ENCODE measurements around the gene HECA. TPM values are rescaled to one million over a fixed set of nuclear protein-coding genes. Genes with fewer than 3 reads are reported as not detected.
"Not testable (repeated sequence)": the region's sequence is repeated elsewhere in the genome, so short reads cannot be mapped to it uniquely, and the experiment has no call there.

The HECA gene
- 2.9 and 3.0 TPM in 2 replicates for total RNA-seq (2014; rRNA removed; shearing (Covaris generic))

- peak; percentile 80 for DNase-seq (ENCODE audit: low spot score)
Observed at GRCh38 chr6:139134817-139135577, at the start of gene HECA. TSS of gene HECA (plus strand) at chr6:139135080. CDS start at chr6:139135397, 317 bp downstream.

GRCh38 chr6:139091826-139092225, 43.1 kb upstream of the HECA start:
- no peak for DNase-seq (ENCODE audit: low spot score)

GRCh38 chr6:139099984-139100383, 34.9 kb upstream of the HECA start:
- DNase-seq (ENCODE audit: low spot score), result no peak

GRCh38 chr6:139107051-139107450, 27.8 kb upstream of the HECA start:
- no peak for DNase-seq (ENCODE audit: low spot score)

GRCh38 chr6:139108378-139108777, 26.5 kb upstream of the HECA start:
- no peak for DNase-seq (ENCODE audit: low spot score)

GRCh38 chr6:139109558-139109957, 25.3 kb upstream of the HECA start:
- DNase-seq (ENCODE audit: low spot score), result peak; percentile 11

GRCh38 chr6:139112146-139112545, 22.7 kb upstream of the HECA start:
- DNase-seq (ENCODE audit: low spot score), result no peak

GRCh38 chr6:139112561-139112960, 22.3 kb upstream of the HECA start:
- no peak for DNase-seq (ENCODE audit: low spot score)

- no peak for DNase-seq (ENCODE audit: low spot score)
Observed at GRCh38 chr6:139114746-139115145, 20.1 kb upstream of the HECA start.

GRCh38 chr6:139115989-139116758, 18.7 kb upstream of the HECA start:
- no peak for DNase-seq (ENCODE audit: low spot score)

- no peak for DNase-seq (ENCODE audit: low spot score)
Observed at GRCh38 chr6:139117734-139118133, 17.1 kb upstream of the HECA start.

- DNase-seq (ENCODE audit: low spot score), result no peak
Observed at GRCh38 chr6:139119552-139119951, 15.3 kb upstream of the HECA start.

- DNase-seq (ENCODE audit: low spot score), result not testable (repeated sequence)
Observed at GRCh38 chr6:139122823-139123222, 12.1 kb upstream of the HECA start.

GRCh38 chr6:139124887-139125672, 9.8 kb upstream of the HECA start:
- DNase-seq (ENCODE audit: low spot score), result peak; percentile 81

- DNase-seq (ENCODE audit: low spot score), result peak; percentile 81
Observed at GRCh38 chr6:139126255-139126654, 8.6 kb upstream of the HECA start.

- DNase-seq (ENCODE audit: low spot score), result no peak
Observed at GRCh38 chr6:139126931-139127330, 7.9 kb upstream of the HECA start.

GRCh38 chr6:139129284-139129683, 5.6 kb upstream of the HECA start:
- DNase-seq (ENCODE audit: low spot score), result peak; percentile 45

- DNase-seq (ENCODE audit: low spot score), result no peak
Observed at GRCh38 chr6:139131736-139132280, 3.1 kb upstream of the HECA start.

- DNase-seq (ENCODE audit: low spot score), result no peak
Observed at GRCh38 chr6:139133262-139134063, 1.4 kb upstream of the HECA start.

GRCh38 chr6:139134064-139134395, 850 bp upstream of the HECA start:
- DNase-seq (ENCODE audit: low spot score), result no peak
